ENCODE measurements around the gene FRMPD3. TPM values are rescaled to one million over a fixed set of nuclear protein-coding genes. Genes with fewer than 3 reads are reported as not detected.
A peak's percentile ranks its signal among the peaks of the same experiment; 100 is the strongest.

The FRMPD3 gene
- polyA plus RNA-seq (0.03 TPM in 1 of 3 replicates, not detected in the others), polyA minus RNA-seq (not detected in 3 replicates)
- polyA plus RNA-seq (2011; ENCODE audit: low read depth) = not detected
- 0.01 TPM in 2 replicates for polyA plus RNA-seq (2011; cell fraction: cytosol; rRNA removed)
- 0.03 and 0.05 TPM in 2 replicates for polyA plus RNA-seq (2011; cell fraction: nucleus; rRNA removed)
- 0.01 and 0.02 TPM in 2 replicates for polyA plus RNA-seq (2012; ENCODE audit: low replicate concordance)
- not detected for polyA minus RNA-seq (2011; cell fraction: cytosol; rRNA and poly(A)+ RNA removed)
- not detected in 2 replicates for polyA minus RNA-seq (2011; cell fraction: nucleus; rRNA and poly(A)+ RNA removed)

DNA sequence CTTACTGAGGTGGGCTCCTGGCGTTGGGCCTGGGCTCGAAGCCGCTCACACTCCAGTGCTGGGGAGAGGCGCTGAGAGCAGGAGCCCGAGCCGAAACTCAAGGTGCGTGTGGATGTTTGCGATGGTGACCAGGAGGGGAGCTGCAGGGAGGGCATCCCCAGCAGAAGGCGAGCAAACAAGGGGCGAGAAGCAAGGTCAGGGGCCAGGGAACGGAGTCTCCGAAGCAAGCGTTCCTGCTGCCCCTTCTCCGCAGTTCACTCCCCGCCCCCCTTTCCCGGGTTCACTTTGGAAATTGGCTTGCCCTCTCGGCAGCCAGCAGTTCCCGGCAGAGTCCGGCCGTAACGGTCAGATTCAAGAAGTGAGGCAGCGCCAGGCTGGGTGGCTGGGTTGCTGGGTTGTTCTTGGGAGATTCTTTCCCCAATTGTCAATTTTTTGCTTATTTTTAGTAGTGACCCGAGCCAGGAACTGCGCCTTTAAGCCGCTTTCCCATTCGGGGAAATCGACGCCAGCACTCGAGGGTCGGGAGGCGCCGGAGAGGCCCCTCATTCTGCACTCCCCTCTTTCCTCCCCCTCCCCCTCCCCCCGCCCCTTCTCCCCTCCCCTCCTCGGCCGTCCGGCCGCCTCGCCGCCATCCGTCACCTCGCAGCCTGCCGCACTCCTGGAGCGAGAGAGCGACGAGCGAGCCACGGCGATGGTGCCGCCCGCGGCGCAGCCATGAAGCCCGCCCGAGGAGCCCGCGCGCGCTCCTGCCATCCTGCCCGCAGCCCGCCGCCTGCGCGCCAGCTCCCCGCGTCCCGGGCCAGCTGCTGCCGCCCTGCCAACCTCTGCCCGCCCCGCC, at the start of gene FRMPD3:
FRMPD3 (plus strand) TSS at position 655 of the 838 bp plus-strand sequence. CDS start 76,937 bp downstream, outside the sequence.
- no peak within 1 kb of the TSS for H2AFZ ChIP-seq (ENCODE audit: control insufficient read depth, low read length)
- H3K4me1 ChIP-seq (ENCODE audit: control insufficient read depth, extremely low read depth, insufficient read depth, low read length) = no peaks in the 10 kb centered on the region
- H3K9me3 ChIP-seq (ENCODE audit: control insufficient read depth, low read depth, low read length) = no peaks in the 10 kb centered on the region
- H3K4me3 ChIP-seq (ENCODE audit: control insufficient read depth in 2 of 3, extremely low read depth in 1 of 3, insufficient read depth in 2 of 3, low read depth in 1 of 3, low read length in 3 of 3) = peak within 1 kb of the TSS in 2 of 3 experiments; percentile 12 to 23
- no peaks in the 10 kb centered on the region for H3K36me3 ChIP-seq (ENCODE audit: control insufficient read depth in 2 of 2, extremely low read depth in 1 of 2, insufficient read depth in 2 of 2, low read length in 2 of 2)
- dilution Hi-C loops (cut with MboI; ENCODE audit: extremely low pct_ligation_motif_present, low sequenced_read_pairs) = no loop called here
- peaks cover 54% of the 10 kb centered on the region for H3K27me3 ChIP-seq (ENCODE audit: control insufficient read depth, extremely low read depth, insufficient read depth, low read length)
- peak within 1 kb of the TSS; percentile 30 for H3K4me2 ChIP-seq (ENCODE audit: control insufficient read depth, extremely low read depth, insufficient read depth, low read depth, low read length)
- no peak for DNase-seq (ENCODE audit: low read depth, low spot score)
- TF ChIP-seq EZH2 (IDR thresholded peaks at IDR 0.05; ENCODE audit: low read length) (peak; percentile 52), CTCF (optimal IDR thresholded peaks at IDR 0.05 in 1 of 3, IDR thresholded peaks at IDR 0.05 in 1 of 3, conservative IDR thresholded peaks at IDR 0.05 in 1 of 3; ENCODE audit: extremely low read depth in 1 of 3, insufficient read depth in 2 of 3, low read length in 3 of 3) (peak in 1 of 3 experiments; percentile 14)
- H3K9me1 ChIP-seq (ENCODE audit: control insufficient read depth, extremely low read depth, insufficient read depth, low read length) = no peaks in the 10 kb centered on the region
- no peak within 1 kb of the TSS for H3K27ac ChIP-seq (ENCODE audit: control insufficient read depth, insufficient read depth, low read length)
- no peak within 1 kb of the TSS for H3K9ac ChIP-seq (ENCODE audit: control insufficient read depth, extremely low read depth, insufficient read depth, low read length)
- H3K79me2 ChIP-seq (ENCODE audit: control insufficient read depth, insufficient read depth, low read length) = no peaks in the 10 kb centered on the region
- FAIRE-seq = no peak
- H4K20me1 ChIP-seq (ENCODE audit: control insufficient read depth, extremely low read depth, insufficient read depth, low read length) = no peaks in the 10 kb centered on the region

GRCh38 chrX:107420571-107420970, 28.9 kb upstream of the FRMPD3 start:
- H3K9me1 ChIP-seq (ENCODE audit: control insufficient read depth, extremely low read depth, insufficient read depth, low read length) = no peaks in the 10 kb centered on the region
- peaks cover 8% of the 10 kb centered on the region for H3K27me3 ChIP-seq (ENCODE audit: control insufficient read depth, extremely low read depth, insufficient read depth, low read length)
- H3K4me1 ChIP-seq (ENCODE audit: control insufficient read depth, extremely low read depth, insufficient read depth, low read length) = no peaks in the 10 kb centered on the region
- dilution Hi-C loops (cut with MboI; ENCODE audit: extremely low pct_ligation_motif_present, low sequenced_read_pairs) = no loop called here
- TF ChIP-seq EZH2 (IDR thresholded peaks at IDR 0.05; ENCODE audit: low read length) (no peak), CTCF (optimal IDR thresholded peaks at IDR 0.05 in 1 of 3, IDR thresholded peaks at IDR 0.05 in 1 of 3, conservative IDR thresholded peaks at IDR 0.05 in 1 of 3; ENCODE audit: extremely low read depth in 1 of 3, insufficient read depth in 2 of 3, low read length in 3 of 3) (no peak)
- FAIRE-seq (no peak), DNase-seq (ENCODE audit: low read depth, low spot score) (no peak)
- no peak overlapping the region for H3K4me3 ChIP-seq (ENCODE audit: control insufficient read depth in 2 of 3, extremely low read depth in 1 of 3, insufficient read depth in 2 of 3, low read depth in 1 of 3, low read length in 3 of 3)
- H3K27ac ChIP-seq (ENCODE audit: control insufficient read depth, insufficient read depth, low read length) = no peak overlapping the region
- no peaks in the 10 kb centered on the region for H3K79me2 ChIP-seq (ENCODE audit: control insufficient read depth, insufficient read depth, low read length)
- H3K9ac ChIP-seq (ENCODE audit: control insufficient read depth, extremely low read depth, insufficient read depth, low read length) = no peak overlapping the region
- no peaks in the 10 kb centered on the region for H4K20me1 ChIP-seq (ENCODE audit: control insufficient read depth, extremely low read depth, insufficient read depth, low read length)
- no peak overlapping the region for H3K4me2 ChIP-seq (ENCODE audit: control insufficient read depth, extremely low read depth, insufficient read depth, low read depth, low read length)
- H3K36me3 ChIP-seq (ENCODE audit: control insufficient read depth in 2 of 2, extremely low read depth in 1 of 2, insufficient read depth in 2 of 2, low read length in 2 of 2) = no peaks in the 10 kb centered on the region
- H2AFZ ChIP-seq (ENCODE audit: control insufficient read depth, low read length) = no peak overlapping the region
- H3K9me3 ChIP-seq (ENCODE audit: control insufficient read depth, low read depth, low read length) = no peaks in the 10 kb centered on the region
